ENCODE measurements around the gene ATG7.

ATG7 gene

DNA sequence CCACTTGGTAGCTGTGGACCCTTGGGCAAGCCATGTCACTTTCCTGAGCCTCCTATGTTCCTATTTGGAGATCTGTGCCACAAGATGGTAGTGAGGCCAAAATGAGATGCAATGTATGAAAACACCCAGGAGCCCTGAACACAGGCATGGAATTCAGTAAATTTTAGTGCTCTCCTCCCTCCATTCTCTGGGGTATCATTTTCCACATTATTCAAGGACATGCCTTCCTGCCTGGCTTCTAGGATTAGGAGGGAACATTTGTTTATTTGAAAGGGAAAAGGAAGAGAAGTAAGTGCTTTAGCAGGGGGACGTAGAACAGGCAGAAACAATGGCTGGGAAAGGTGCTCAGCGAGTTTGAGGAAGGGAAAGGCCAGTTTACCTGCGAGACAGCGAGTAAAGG, 98.8 kb downstream of the ATG7 start:
- H3K4me3 ChIP-seq (replicated peaks; ENCODE audit: low read depth, low read length), result no peak overlapping the region
- TF ChIP-seq, protein P1, sequence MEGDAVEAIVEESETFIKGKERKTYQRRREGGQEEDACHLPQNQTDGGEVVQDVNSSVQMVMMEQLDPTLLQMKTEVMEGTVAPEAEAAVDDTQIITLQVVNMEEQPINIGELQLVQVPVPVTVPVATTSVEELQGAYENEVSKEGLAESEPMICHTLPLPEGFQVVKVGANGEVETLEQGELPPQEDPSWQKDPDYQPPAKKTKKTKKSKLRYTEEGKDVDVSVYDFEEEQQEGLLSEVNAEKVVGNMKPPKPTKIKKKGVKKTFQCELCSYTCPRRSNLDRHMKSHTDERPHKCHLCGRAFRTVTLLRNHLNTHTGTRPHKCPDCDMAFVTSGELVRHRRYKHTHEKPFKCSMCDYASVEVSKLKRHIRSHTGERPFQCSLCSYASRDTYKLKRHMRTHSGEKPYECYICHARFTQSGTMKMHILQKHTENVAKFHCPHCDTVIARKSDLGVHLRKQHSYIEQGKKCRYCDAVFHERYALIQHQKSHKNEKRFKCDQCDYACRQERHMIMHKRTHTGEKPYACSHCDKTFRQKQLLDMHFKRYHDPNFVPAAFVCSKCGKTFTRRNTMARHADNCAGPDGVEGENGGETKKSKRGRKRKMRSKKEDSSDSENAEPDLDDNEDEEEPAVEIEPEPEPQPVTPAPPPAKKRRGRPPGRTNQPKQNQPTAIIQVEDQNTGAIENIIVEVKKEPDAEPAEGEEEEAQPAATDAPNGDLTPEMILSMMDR (IDR thresholded peaks at IDR 0.05; ENCODE audit: low read depth, low read length, missing control alignments), result no peak
- no peak for DNase-seq (ENCODE audit: extremely low read depth, low read depth)

- TF ChIP-seq, protein P1 (IDR thresholded peaks at IDR 0.05; ENCODE audit: low read depth, low read length, missing control alignments), result no peak
- no peak for DNase-seq (ENCODE audit: extremely low read depth, low read depth)
- no peak overlapping the region for H3K4me3 ChIP-seq (replicated peaks; ENCODE audit: low read depth, low read length)
Observed at GRCh38 chr3:11371747-11372146, 99.5 kb downstream of the ATG7 start.

DNA sequence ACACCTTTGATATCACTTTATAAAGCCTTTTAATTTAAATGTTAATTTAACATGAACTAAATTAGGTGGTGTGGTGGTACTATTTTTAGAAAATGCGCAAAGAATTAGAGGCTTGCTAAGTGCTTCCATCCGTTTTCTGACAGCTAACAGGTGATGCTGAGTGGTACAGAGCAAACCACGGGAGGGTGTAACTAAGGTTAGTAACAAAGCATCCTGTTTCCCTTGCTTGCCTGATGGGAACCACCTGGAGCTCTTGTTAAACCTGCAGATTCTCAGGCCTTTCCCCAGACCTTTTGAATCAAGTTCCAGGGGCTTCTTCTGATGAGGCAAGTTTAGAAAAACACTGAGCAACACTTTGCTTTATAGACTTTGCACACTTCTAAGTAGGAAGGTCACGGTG, 101.0 kb downstream of the ATG7 start:
- DNase-seq (ENCODE audit: extremely low read depth, low read depth), result no peak
- TF ChIP-seq, protein P1 (IDR thresholded peaks at IDR 0.05; ENCODE audit: low read depth, low read length, missing control alignments), result no peak
- no peak overlapping the region for H3K4me3 ChIP-seq (replicated peaks; ENCODE audit: low read depth, low read length)

- DNase-seq (ENCODE audit: extremely low read depth, low read depth), result no peak
- no peak overlapping the region for H3K4me3 ChIP-seq (replicated peaks; ENCODE audit: low read depth, low read length)
- TF ChIP-seq, protein P1 (IDR thresholded peaks at IDR 0.05; ENCODE audit: low read depth, low read length, missing control alignments), result no peak
Observed at GRCh38 chr3:11373654-11374053, 101.5 kb downstream of the ATG7 start.

DNA sequence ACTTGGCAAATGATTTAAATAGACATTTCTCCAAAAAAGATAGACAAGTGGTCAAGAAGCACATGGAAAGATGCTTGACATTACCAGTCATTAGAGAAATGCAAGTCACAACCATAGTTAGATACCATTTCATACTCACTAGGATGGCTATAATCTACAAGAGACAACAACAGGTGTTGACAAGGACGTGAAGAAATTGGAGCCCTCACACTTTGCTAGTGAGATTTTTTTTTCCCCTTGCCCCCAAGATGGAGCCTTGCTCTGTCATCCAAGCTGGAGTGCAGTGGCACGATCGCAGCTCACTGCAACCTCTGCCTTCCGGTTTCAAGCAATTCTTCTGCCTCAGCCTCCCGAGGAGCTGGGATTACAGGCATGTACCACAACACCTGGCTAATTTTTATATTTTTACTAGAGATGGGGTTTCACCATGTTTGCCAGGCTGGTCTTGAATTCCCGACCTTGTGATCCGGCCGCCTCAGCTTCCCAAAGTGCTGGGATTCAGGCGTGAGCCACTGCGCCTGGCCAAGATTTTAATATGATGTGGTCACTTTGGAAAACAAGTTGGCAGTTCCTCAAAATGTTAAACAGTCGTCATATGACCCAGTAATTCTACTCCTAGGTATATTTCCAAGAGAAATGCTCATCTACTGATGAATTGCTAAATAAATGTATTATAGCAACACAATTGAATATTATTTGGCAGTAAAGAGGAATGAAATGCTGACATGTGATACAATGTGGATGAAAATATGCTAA, 103.3 kb downstream of the ATG7 start:
- no peak for DNase-seq (ENCODE audit: extremely low read depth, low read depth)
- H3K4me3 ChIP-seq (replicated peaks; ENCODE audit: low read depth, low read length), result no peak overlapping the region
- TF ChIP-seq, protein P1 (IDR thresholded peaks at IDR 0.05; ENCODE audit: low read depth, low read length, missing control alignments), result no peak

- no peak overlapping the region for H3K4me3 ChIP-seq (replicated peaks; ENCODE audit: low read depth, low read length)
- no peak for DNase-seq (ENCODE audit: extremely low read depth, low read depth)
- TF ChIP-seq, protein P1 (IDR thresholded peaks at IDR 0.05; ENCODE audit: low read depth, low read length, missing control alignments), result no peak
Observed at GRCh38 chr3:11377719-11378118, 105.5 kb downstream of the ATG7 start.
